Right atrium auricular region (tissue), 2 donors: Measurements from ENCODE around the gene HSPA9. TPM values are rescaled to one million over a fixed set of nuclear protein-coding genes. Genes with fewer than 3 reads are reported as not detected.

Experiments used
- DNase-seq: peaks from one replicate; pipeline ENCODE4 v3.0.0-alpha.2; 2019; ENCODE audit warnings: low spot score
- H3K27ac ChIP-seq, 2 donors: fragments of 200-600 bp; sonication (generic); 1 replicate in 1 of 2; 2 replicates in 1 of 2; pipeline ENCODE4 v1.5.1; 2016 to 2019
- H3K27me3 ChIP-seq, 2 donors: fragments of 200-600 bp; sonication (generic); one replicate each; pipeline versions ENCODE4 v1.5.1 to v1.6.0; 2017 to 2019
- H3K36me3 ChIP-seq: fragments of 200-600 bp; sonication (generic); one replicate; pipeline ENCODE4 v1.5.1; 2016
- H3K4me1 ChIP-seq, 2 donors: fragments of 200-600 bp; sonication (generic); one replicate each; pipeline versions ENCODE4 v1.5.1 to v1.6.0; 2017 to 2019
- H3K4me3 ChIP-seq, 2 donors: fragments of 200-600 bp; sonication (generic); 1 replicate in 1 of 2; 2 replicates in 1 of 2; pipeline ENCODE4 v1.5.1; 2017 to 2019; ENCODE audit warnings: mild to moderate bottlenecking in 1 of 2, moderate library complexity in 1 of 2
- H3K9me3 ChIP-seq, 2 donors: fragments of 200-600 bp; sonication (generic); one replicate each; pipeline ENCODE4 v1.5.1; 2019
- CTCF ChIP-seq, 2 donors: fragments of 200-600 bp; sonication (generic); IDR thresholded peaks; one replicate each; pipeline ENCODE4 v1.5.1; 2019; ENCODE audit warnings: antibody characterized with exemption in 2 of 2
- total RNA-seq, 2 donors: library from RNA; depleted of rRNA; stranded (reverse); fragments of >200 nt; gene quantifications; one replicate each; pipeline ENCODE4 v1.1.0, GENCODE V29; 2016

The HSPA9 gene
- total RNA-seq, 2 donors from 2014 or later, result 258 to 417 TPM

GRCh38 chr5:138615461-138615860, 40.3 kb upstream of the HSPA9 start:
- TF ChIP-seq CTCF (IDR thresholded peaks at IDR 0.05), result no peak
- Histone ChIP-seq H3K27ac (no peak overlapping the region), H3K9me3 (no peaks in the 10 kb centered on the region), H3K36me3 (no peaks in the 10 kb centered on the region), H3K27me3 (no peaks in the 10 kb centered on the region), H3K4me3 (no peak overlapping the region), H3K4me1 (peaks cover 0 to 14% of the 10 kb centered on the region in 2 donors)
- no peak for DNase-seq

GRCh38 chr5:138611678-138612218, 36.5 kb upstream of the HSPA9 start:
- no peak for TF ChIP-seq CTCF (IDR thresholded peaks at IDR 0.05)
- no peak for DNase-seq
- H3K4me1 ChIP-seq, result peaks cover 0 to 22% of the 10 kb centered on the region in 2 donors
- H3K4me3 ChIP-seq, result peak overlapping the region; percentile 23 to 52
- H3K36me3 ChIP-seq, result no peaks in the 10 kb centered on the region
- H3K27me3 ChIP-seq, result no peaks in the 10 kb centered on the region
- no peaks in the 10 kb centered on the region for H3K9me3 ChIP-seq
- H3K27ac ChIP-seq, result peak overlapping the region; percentile 55 to 72

- Histone ChIP-seq H3K9me3 (no peaks in the 10 kb centered on the region), H3K4me1 (peaks cover 0 to 22% of the 10 kb centered on the region in 2 donors), H3K27ac (peak overlapping the region; percentile 55 to 72), H3K27me3 (no peaks in the 10 kb centered on the region), H3K4me3 (peak overlapping the region; percentile 23 to 52), H3K36me3 (no peaks in the 10 kb centered on the region)
- TF ChIP-seq CTCF (IDR thresholded peaks at IDR 0.05), result peak in 1 of 2 donors; percentile 48
- DNase-seq, result no peak
Measured at GRCh38 chr5:138610918-138611677, 35.9 kb upstream of the HSPA9 start.

- Histone ChIP-seq H3K27ac (peak overlapping the region; percentile 55 to 72), H3K4me1 (peaks cover 0 to 22% of the 10 kb centered on the region in 2 donors), H3K4me3 (peak overlapping the region in 1 of 2 donors; percentile 52), H3K9me3 (no peaks in the 10 kb centered on the region), H3K27me3 (no peaks in the 10 kb centered on the region), H3K36me3 (no peaks in the 10 kb centered on the region)
- TF ChIP-seq CTCF (IDR thresholded peaks at IDR 0.05), result peak in 1 of 2 donors; percentile 43
- DNase-seq, result no peak
Measured at GRCh38 chr5:138610415-138610917, 35.3 kb upstream of the HSPA9 start.

DNA sequence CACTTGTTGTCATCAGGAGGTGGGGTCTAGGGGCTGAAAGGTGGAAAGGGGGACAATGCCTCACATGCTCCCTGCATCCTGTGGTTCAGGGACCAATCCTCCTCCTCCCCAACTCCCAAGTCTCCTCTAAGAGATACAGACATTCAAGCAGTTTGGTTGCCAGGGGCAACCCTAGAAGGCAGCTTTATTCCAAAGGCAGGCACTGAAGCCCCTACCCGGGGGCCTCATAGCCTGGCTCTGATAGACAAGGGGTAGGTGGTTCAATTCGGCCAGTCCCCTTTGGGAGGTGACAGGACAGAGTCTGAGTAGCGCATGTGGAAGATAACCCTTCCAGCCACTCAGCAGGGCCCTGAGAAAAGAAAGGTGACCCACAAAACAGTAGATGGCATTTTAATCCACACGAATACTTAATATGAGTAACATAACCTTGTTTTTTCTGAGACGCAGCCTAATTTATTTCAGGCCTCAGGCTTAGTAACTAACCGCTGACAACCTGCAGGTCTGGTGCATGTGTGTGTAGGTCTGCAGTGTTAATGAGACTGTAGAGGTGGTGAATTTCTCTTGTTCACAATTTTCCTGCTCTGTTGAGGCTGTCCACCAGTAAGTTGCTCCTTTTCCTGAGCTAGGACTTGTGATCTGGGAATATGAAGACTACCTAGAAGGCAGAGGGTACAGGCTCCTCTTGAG, 31.3 kb upstream of the HSPA9 start:
- Histone ChIP-seq H3K4me3 (no peak overlapping the region), H3K4me1 (peaks cover 0 to 18% of the 10 kb centered on the region in 2 donors), H3K9me3 (no peaks in the 10 kb centered on the region), H3K27me3 (no peaks in the 10 kb centered on the region), H3K27ac (no peak overlapping the region), H3K36me3 (no peaks in the 10 kb centered on the region)
- no peak for TF ChIP-seq CTCF (IDR thresholded peaks at IDR 0.05)
- DNase-seq, result no peak
